ENCODE measurements around the gene TRIM13. TPM values are rescaled to one million over a fixed set of nuclear protein-coding genes. Genes with fewer than 3 reads are reported as not detected.
"Not testable (repeated sequence)": the region's sequence is repeated elsewhere in the genome, so short reads cannot be mapped to it uniquely, and the experiment has no call there.

TRIM13 gene
- total RNA-seq, 1 experiment from 2014 or later = 13.7 TPM

GRCh38 chr13:50060718-50061117 is 63.9 kb downstream of the TRIM13 start:
- DNase-seq (ENCODE audit: low read depth) = no peak

GRCh38 chr13:50062336-50062735 is 65.5 kb downstream of the TRIM13 start:
- DNase-seq (ENCODE audit: low read depth) = not testable (repeated sequence)

GRCh38 chr13:50065712-50066111 is 68.9 kb downstream of the TRIM13 start:
- DNase-seq (ENCODE audit: low read depth) = no peak

Other genes with a start within 250 kb of the TRIM13 start
- gene KPNA3, start 204.4 kb upstream of the TRIM13 start, total RNA-seq (2014; rRNA removed; shearing (Covaris generic)) = 22.0 and 23.5 TPM in 2 replicates
- gene SPRYD7, start 60.7 kb upstream of the TRIM13 start, total RNA-seq (2014; rRNA removed; shearing (Covaris generic)) = 7.0 and 7.5 TPM in 2 replicates
- 1.4 and 1.9 TPM in 2 replicates for gene KCNRG, start 18.4 kb downstream of the TRIM13 start, total RNA-seq (2014; rRNA removed; shearing (Covaris generic))